Liver (tissue), 3 donors: Measurements from ENCODE around the gene PPFIA2.

Source experiments
- ATF3 ChIP-seq: IDR thresholded peaks from 2 replicates; pipeline ENCODE4 v1.6.1; 2016; ENCODE audit warnings: antibody characterized with exemption
- CTCF ChIP-seq: fragments of 150-350 bp; IDR thresholded peaks from 2 replicates; pipeline ENCODE4 v1.5.1; 2017; ENCODE audit warnings: improper control_type of control experiment, low read depth, low read length; ENCODE audit not compliant: missing input control
- EGR1 ChIP-seq, 2 donors: IDR thresholded peaks; 2 replicates each; pipeline ENCODE4 v1.6.1; 2016 to 2018; ENCODE audit warnings: antibody characterized with exemption in 2 of 2, low read depth in 2 of 2
- FOXA1 ChIP-seq: IDR thresholded peaks from 2 replicates; pipeline ENCODE4 v1.6.1; 2016; ENCODE audit warnings: antibody characterized with exemption
- GABPA ChIP-seq, 2 donors: IDR thresholded peaks in 1 of 2; conservative IDR thresholded peaks in 1 of 2; 2 replicates each; pipeline ENCODE4 v1.6.1; 2016; ENCODE audit warnings: antibody characterized with exemption in 2 of 2, mild to moderate bottlenecking in 1 of 2, moderate library complexity in 1 of 2
- HNF4A ChIP-seq, 2 donors: conservative IDR thresholded peaks; 2 replicates each; pipeline ENCODE4 v1.6.1; 2016; ENCODE audit warnings: antibody characterized with exemption in 2 of 2, mild to moderate bottlenecking in 2 of 2
- JUND ChIP-seq, 2 donors: IDR thresholded peaks; 2 replicates each; pipeline ENCODE4 v1.6.1; 2016; ENCODE audit warnings: antibody characterized with exemption in 2 of 2
- MAX ChIP-seq: IDR thresholded peaks from 2 replicates; pipeline ENCODE4 v1.6.1; 2016; ENCODE audit warnings: antibody characterized with exemption
- RAD21 ChIP-seq, 2 donors: IDR thresholded peaks; 2 replicates each; pipeline ENCODE4 v1.6.1; 2016; ENCODE audit warnings: antibody characterized with exemption in 2 of 2, mild to moderate bottlenecking in 2 of 2
- REST ChIP-seq: IDR thresholded peaks from 2 replicates; pipeline ENCODE4 v1.6.1; 2016; ENCODE audit warnings: antibody characterized with exemption, mild to moderate bottlenecking
- RXRA ChIP-seq, 2 donors: IDR thresholded peaks; 2 replicates each; pipeline ENCODE4 v1.6.1; 2017 to 2018; ENCODE audit warnings: antibody characterized with exemption in 2 of 2, mild to moderate bottlenecking in 1 of 2
- TAF1 ChIP-seq: conservative IDR thresholded peaks from 2 replicates; pipeline ENCODE4 v1.6.1; 2016; ENCODE audit warnings: antibody characterized with exemption, mild to moderate bottlenecking
- YY1 ChIP-seq: IDR thresholded peaks from 2 replicates; pipeline ENCODE4 v1.6.1; 2016; ENCODE audit warnings: antibody characterized with exemption, mild to moderate bottlenecking
- ZBTB33 ChIP-seq: IDR thresholded peaks from 2 replicates; pipeline ENCODE4 v1.6.1; 2016; ENCODE audit warnings: antibody characterized with exemption
- donor health status: healthy.
- donor health status: healthy.

GRCh38 chr12:81617915-81618314 is 141.2 kb downstream of the PPFIA2 start:
- TF ChIP-seq CTCF = no peak
- no peak for TF ChIP-seq HNF4A (conservative IDR thresholded peaks at IDR 0.05)
- no peak for TF ChIP-seq ATF3
- TF ChIP-seq GABPA (IDR thresholded peaks at IDR 0.05 in 1 of 2, conservative IDR thresholded peaks at IDR 0.05 in 1 of 2) = no peak
- TF ChIP-seq MAX = no peak
- no peak for TF ChIP-seq REST
- TF ChIP-seq RXRA (IDR thresholded peaks at IDR 0.05) = no peak
- no peak for TF ChIP-seq RAD21 (IDR thresholded peaks at IDR 0.05)
- TF ChIP-seq TAF1 = no peak
- TF ChIP-seq JUND (IDR thresholded peaks at IDR 0.05) = no peak
- TF ChIP-seq YY1 = no peak
- no peak for TF ChIP-seq FOXA1
- no peak for TF ChIP-seq EGR1 (IDR thresholded peaks at IDR 0.05; ENCODE audit: low read depth in 2 of 2)
- no peak for TF ChIP-seq ZBTB33
